Measurements from ENCODE around the gene CYREN. TPM values are rescaled to one million over a fixed set of nuclear protein-coding genes. Genes with fewer than 3 reads are reported as not detected.
"Not testable (repeated sequence)": the region's sequence is repeated elsewhere in the genome, so short reads cannot be mapped to it uniquely, and the experiment has no call there.

CYREN gene
- total and polyA plus RNA-seq, 9 of the 15 experiments (the other 6 are each of a cell fraction or from before 2014, with no cell fraction given): 13.9 to 108 (median 88.8) TPM

DNA sequence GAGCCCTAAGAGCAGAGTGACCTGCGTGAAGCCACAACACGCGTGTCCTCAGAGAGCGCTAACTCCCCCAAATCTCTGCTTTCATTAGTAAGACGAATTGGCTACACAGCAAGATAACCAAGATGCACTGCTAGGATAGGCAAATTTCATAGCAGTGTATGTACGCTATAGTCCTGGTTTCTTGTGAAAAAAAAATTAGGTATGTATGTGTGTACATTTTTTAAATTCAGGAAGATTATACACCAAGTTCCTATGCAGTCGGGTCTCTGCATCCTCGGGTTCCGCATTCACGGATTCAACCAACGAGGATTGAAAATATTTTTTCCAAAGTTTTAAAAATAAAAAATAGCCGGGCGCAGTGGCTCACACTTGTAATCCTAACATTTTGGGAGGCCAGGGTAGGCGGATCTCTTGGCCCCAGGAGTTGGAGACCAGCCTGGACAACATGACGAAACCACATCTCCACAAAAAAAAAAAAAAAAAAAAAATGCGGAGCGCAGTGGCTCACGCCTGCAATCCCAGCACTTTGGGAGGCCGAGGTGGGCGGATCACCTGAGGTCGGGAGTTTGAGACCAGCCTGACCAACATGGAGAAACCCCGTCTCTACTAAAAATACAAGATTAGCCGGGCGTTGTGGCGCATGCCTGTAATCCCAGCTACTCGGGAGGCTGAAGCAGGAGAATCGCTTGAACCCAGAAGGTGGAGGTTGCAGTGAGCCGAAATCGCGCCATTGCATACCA is 41.6 kb upstream of the CYREN start (continued):
- TF ChIP-seq, protein P1, sequence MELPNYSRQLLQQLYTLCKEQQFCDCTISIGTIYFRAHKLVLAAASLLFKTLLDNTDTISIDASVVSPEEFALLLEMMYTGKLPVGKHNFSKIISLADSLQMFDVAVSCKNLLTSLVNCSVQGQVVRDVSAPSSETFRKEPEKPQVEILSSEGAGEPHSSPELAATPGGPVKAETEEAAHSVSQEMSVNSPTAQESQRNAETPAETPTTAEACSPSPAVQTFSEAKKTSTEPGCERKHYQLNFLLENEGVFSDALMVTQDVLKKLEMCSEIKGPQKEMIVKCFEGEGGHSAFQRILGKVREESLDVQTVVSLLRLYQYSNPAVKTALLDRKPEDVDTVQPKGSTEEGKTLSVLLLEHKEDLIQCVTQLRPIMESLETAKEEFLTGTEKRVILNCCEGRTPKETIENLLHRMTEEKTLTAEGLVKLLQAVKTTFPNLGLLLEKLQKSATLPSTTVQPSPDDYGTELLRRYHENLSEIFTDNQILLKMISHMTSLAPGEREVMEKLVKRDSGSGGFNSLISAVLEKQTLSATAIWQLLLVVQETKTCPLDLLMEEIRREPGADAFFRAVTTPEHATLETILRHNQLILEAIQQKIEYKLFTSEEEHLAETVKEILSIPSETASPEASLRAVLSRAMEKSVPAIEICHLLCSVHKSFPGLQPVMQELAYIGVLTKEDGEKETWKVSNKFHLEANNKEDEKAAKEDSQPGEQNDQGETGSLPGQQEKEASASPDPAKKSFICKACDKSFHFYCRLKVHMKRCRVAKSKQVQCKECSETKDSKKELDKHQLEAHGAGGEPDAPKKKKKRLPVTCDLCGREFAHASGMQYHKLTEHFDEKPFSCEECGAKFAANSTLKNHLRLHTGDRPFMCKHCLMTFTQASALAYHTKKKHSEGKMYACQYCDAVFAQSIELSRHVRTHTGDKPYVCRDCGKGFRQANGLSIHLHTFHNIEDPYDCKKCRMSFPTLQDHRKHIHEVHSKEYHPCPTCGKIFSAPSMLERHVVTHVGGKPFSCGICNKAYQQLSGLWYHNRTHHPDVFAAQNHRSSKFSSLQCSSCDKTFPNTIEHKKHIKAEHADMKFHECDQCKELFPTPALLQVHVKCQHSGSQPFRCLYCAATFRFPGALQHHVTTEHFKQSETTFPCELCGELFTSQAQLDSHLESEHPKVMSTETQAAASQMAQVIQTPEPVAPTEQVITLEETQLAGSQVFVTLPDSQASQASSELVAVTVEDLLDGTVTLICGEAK (IDR thresholded peaks at IDR 0.05): peak; percentile 11; the same call in 1 of the 2 replicates
- TF ChIP-seq, protein P1 (CRISPR knock-in tag; IDR thresholded peaks at IDR 0.05): not testable (repeated sequence)
- TF ChIP-seq, protein P2, sequence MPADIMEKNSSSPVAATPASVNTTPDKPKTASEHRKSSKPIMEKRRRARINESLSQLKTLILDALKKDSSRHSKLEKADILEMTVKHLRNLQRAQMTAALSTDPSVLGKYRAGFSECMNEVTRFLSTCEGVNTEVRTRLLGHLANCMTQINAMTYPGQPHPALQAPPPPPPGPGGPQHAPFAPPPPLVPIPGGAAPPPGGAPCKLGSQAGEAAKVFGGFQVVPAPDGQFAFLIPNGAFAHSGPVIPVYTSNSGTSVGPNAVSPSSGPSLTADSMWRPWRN (IDR thresholded peaks at IDR 0.05; ENCODE audit: low read depth): peak; percentile 77
- TF ChIP-seq STAT5A (IDR thresholded peaks at IDR 0.05; ENCODE audit: borderline replicate concordance, low read length) (0 out of 2 replicates have a peak, but pooled peaks have one; percentile 12), BCOR (IDR thresholded peaks at IDR 0.05) (0 out of 2 replicates have a peak, but pooled peaks have one; percentile 10), HDAC1 (IDR thresholded peaks at IDR 0.05) (peak in 1 of 2 experiments; percentile 80; a peak in 2 of 4 replicates), ID3 (tag; IDR thresholded peaks at IDR 0.05) (0 out of 2 replicates have a peak, but pooled peaks have one; percentile 34), ZNF224 (CRISPR knock-in tag; IDR thresholded peaks at IDR 0.05) (0 out of 2 replicates have a peak, but pooled peaks have one; percentile 60), DPF2 (IDR thresholded peaks at IDR 0.05) (0 out of 2 replicates have a peak, but pooled peaks have one; percentile 19), SIN3A (IDR thresholded peaks at IDR 0.05; ENCODE audit: borderline replicate concordance in 2 of 2, control insufficient read depth in 1 of 2, low read depth in 2 of 2, low read length in 2 of 2) (0 out of 4 replicates have a peak, but pooled peaks of 1 of the 2 experiments have one; percentile 17), NBN (IDR thresholded peaks at IDR 0.05; ENCODE audit: low read depth) (peak; percentile 1; the same call in 1 of the 2 replicates)
- TF ChIP-seq, protein P3, sequence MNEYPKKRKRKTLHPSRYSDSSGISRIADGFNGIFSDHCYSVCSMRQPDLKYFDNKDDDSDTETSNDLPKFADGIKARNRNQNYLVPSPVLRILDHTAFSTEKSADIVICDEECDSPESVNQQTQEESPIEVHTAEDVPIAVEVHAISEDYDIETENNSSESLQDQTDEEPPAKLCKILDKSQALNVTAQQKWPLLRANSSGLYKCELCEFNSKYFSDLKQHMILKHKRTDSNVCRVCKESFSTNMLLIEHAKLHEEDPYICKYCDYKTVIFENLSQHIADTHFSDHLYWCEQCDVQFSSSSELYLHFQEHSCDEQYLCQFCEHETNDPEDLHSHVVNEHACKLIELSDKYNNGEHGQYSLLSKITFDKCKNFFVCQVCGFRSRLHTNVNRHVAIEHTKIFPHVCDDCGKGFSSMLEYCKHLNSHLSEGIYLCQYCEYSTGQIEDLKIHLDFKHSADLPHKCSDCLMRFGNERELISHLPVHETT (CRISPR knock-in tag; conservative IDR thresholded peaks at IDR 0.05 in 1 of 2, IDR thresholded peaks at IDR 0.05 in 1 of 2): peak in 1 of 2 experiments; percentile 64; a peak in 1 of 4 replicates
- TF ChIP-seq ID3 (CRISPR knock-in tag; IDR thresholded peaks at IDR 0.05): not testable (repeated sequence)
